ENCODE results near the gene PLOD1.

GRCh38 chr1:11960715-11961114 lies 26.2 kb downstream of the PLOD1 start:
- TF ChIP-seq POLR2AphosphoS5 (IDR thresholded peaks at IDR 0.05; ENCODE audit: low read depth, low read length) (no peak), TAF1 (IDR thresholded peaks at IDR 0.05; ENCODE audit: borderline replicate concordance, insufficient read depth, low read length) (no peak)
- TF ChIP-seq, protein P1, sequence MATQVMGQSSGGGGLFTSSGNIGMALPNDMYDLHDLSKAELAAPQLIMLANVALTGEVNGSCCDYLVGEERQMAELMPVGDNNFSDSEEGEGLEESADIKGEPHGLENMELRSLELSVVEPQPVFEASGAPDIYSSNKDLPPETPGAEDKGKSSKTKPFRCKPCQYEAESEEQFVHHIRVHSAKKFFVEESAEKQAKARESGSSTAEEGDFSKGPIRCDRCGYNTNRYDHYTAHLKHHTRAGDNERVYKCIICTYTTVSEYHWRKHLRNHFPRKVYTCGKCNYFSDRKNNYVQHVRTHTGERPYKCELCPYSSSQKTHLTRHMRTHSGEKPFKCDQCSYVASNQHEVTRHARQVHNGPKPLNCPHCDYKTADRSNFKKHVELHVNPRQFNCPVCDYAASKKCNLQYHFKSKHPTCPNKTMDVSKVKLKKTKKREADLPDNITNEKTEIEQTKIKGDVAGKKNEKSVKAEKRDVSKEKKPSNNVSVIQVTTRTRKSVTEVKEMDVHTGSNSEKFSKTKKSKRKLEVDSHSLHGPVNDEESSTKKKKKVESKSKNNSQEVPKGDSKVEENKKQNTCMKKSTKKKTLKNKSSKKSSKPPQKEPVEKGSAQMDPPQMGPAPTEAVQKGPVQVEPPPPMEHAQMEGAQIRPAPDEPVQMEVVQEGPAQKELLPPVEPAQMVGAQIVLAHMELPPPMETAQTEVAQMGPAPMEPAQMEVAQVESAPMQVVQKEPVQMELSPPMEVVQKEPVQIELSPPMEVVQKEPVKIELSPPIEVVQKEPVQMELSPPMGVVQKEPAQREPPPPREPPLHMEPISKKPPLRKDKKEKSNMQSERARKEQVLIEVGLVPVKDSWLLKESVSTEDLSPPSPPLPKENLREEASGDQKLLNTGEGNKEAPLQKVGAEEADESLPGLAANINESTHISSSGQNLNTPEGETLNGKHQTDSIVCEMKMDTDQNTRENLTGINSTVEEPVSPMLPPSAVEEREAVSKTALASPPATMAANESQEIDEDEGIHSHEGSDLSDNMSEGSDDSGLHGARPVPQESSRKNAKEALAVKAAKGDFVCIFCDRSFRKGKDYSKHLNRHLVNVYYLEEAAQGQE (IDR thresholded peaks at IDR 0.05; ENCODE audit: insufficient read depth in 1 of 2, low read depth in 2 of 2, low read length in 2 of 2): no peak

Measured in PFSK-1 (cell line).